WTC11 (cell line): ENCODE measurements around the gene CTDSP2. TPM values are rescaled to one million over a fixed set of nuclear protein-coding genes. Genes with fewer than 3 reads are reported as not detected.

Experiments used
- ATAC-seq: fragments of 200-7000 bp; cut with Tn5 transposase; 2 replicates; pipeline ENCODE4 v1.10.0; 2021; ENCODE audit warnings: mild to moderate bottlenecking, moderate library complexity
- CTCF ChIA-PET: fragments of 300-600 bp; sonication (Branson Sonifier 250); formaldehyde crosslinking; loops from one replicate; lab custom pipeline; 2021; ENCODE audit warnings: antibody characterized with exemption; lab: Charles Lee
- POLR2A ChIA-PET: fragments of 350-600 bp; sonication (Branson Sonifier 250); formaldehyde crosslinking; loops from one replicate; lab custom pipeline; 2021; ENCODE audit warnings: antibody characterized with exemption; lab: Charles Lee
- DNase-seq: peaks from one replicate; pipeline ENCODE4 v3.0.0; 2021; ENCODE audit warnings: low spot score
- H3K27ac Mint-ChIP-seq: 2 replicates; pipeline ENCODE4 v1.8.0; 2021; ENCODE audit warnings: mixed read lengths
- H3K27me3 Mint-ChIP-seq: 2 replicates; pipeline ENCODE4 v1.8.0; 2021; ENCODE audit warnings: low read depth, mild to moderate bottlenecking, moderate library complexity, mixed read lengths
- H3K36me3 Mint-ChIP-seq: 2 replicates; pipeline ENCODE4 v1.8.0; 2021; ENCODE audit warnings: mixed read lengths
- H3K4me1 Mint-ChIP-seq: 2 replicates; pipeline ENCODE4 v1.8.0; 2022; ENCODE audit warnings: mixed read lengths
- H3K4me3 Mint-ChIP-seq: 2 replicates; pipeline ENCODE4 v1.8.0; 2021; ENCODE audit warnings: mild to moderate bottlenecking, moderate library complexity, mixed read lengths
- H3K9me3 Mint-ChIP-seq: 2 replicates; pipeline ENCODE4 v1.8.0; 2021; ENCODE audit warnings: mixed read lengths
- CBFB ChIP-seq: sonication (generic); formaldehyde crosslinking; IDR thresholded peaks from 2 replicates; pipeline ENCODE4 v1.8.1; 2022; ENCODE audit warnings: mild to moderate bottlenecking, low read depth, missing genetic modification reagents
- ELF4 ChIP-seq: sonication (generic); formaldehyde crosslinking; IDR thresholded peaks from 2 replicates; pipeline ENCODE4 v1.8.1; 2022; ENCODE audit warnings: low read depth, mild to moderate bottlenecking, moderate library complexity, missing genetic modification reagents
- JUN ChIP-seq: sonication (generic); formaldehyde crosslinking; IDR thresholded peaks from 2 replicates; pipeline ENCODE4 v1.8.0; 2023; ENCODE audit warnings: mild to moderate bottlenecking, missing genetic modification reagents
- NR3C1 ChIP-seq: sonication (generic); formaldehyde crosslinking; conservative IDR thresholded peaks from 2 replicates; pipeline ENCODE4 v1.8.1; 2023; ENCODE audit warnings: low read depth, mild to moderate bottlenecking, missing genetic modification reagents
- OVOL2 ChIP-seq: fragments of 250-450 bp; sonication (Bioruptor Pico); IDR thresholded peaks from 2 replicates; pipeline ENCODE4 v1.9.0; 2021; ENCODE audit warnings: mild to moderate bottlenecking, borderline replicate concordance
- PRRX2 ChIP-seq: fragments of 250-450 bp; sonication (Bioruptor Pico); IDR thresholded peaks from 2 replicates; pipeline ENCODE4 v1.8.0; 2021; ENCODE audit warnings: mild to moderate bottlenecking
- SMAD4 ChIP-seq: sonication (generic); formaldehyde crosslinking; IDR thresholded peaks from 2 replicates; pipeline ENCODE4 v1.8.0; 2022; ENCODE audit warnings: mild to moderate bottlenecking, missing genetic modification reagents
- SOX15 ChIP-seq: fragments of 250-450 bp; sonication (Bioruptor Pico); IDR thresholded peaks from 2 replicates; pipeline ENCODE4 v1.9.0; 2021; ENCODE audit warnings: mild to moderate bottlenecking
- TP53 ChIP-seq: sonication (generic); formaldehyde crosslinking; IDR thresholded peaks from 2 replicates; pipeline ENCODE4 v1.8.1; 2023; ENCODE audit warnings: mild to moderate bottlenecking, missing genetic modification reagents
- ZNF232 ChIP-seq: sonication (generic); formaldehyde crosslinking; IDR thresholded peaks from 2 replicates; pipeline ENCODE4 v1.8.0; 2022; ENCODE audit warnings: mild to moderate bottlenecking, missing genetic modification reagents
- ZNF317 ChIP-seq: sonication (generic); formaldehyde crosslinking; IDR thresholded peaks from 2 replicates; pipeline ENCODE4 v1.8.1; 2023; ENCODE audit warnings: low read depth, mild to moderate bottlenecking, moderate library complexity, missing genetic modification reagents, borderline replicate concordance
- ZNF416 ChIP-seq: fragments of 250-450 bp; sonication (Bioruptor Pico); IDR thresholded peaks from 2 replicates; pipeline ENCODE4 v1.9.0; 2021; ENCODE audit warnings: mild to moderate bottlenecking, inconsistent platforms
- total RNA-seq: library from RNA; stranded (reverse); gene quantifications from 3 replicates; pipeline ENCODE4 v1.2.3, GENCODE V29; 2021
- TF ChIP-seq, protein P1 (sequence below): sonication (generic); formaldehyde crosslinking; IDR thresholded peaks from 2 replicates; pipeline ENCODE4 v1.8.1; 2022; ENCODE audit warnings: low read depth, mild to moderate bottlenecking, moderate library complexity, missing genetic modification reagents, borderline replicate concordance
- TF ChIP-seq, protein P2 (sequence below): sonication (generic); formaldehyde crosslinking; IDR thresholded peaks from 2 replicates; pipeline ENCODE4 v1.8.1; 2023; ENCODE audit warnings: mild to moderate bottlenecking, missing genetic modification reagents
- TF ChIP-seq, protein P3 (sequence below): sonication (generic); formaldehyde crosslinking; IDR thresholded peaks from 2 replicates; pipeline ENCODE4 v1.8.1; 2023; ENCODE audit warnings: mild to moderate bottlenecking, missing genetic modification reagents
- TF ChIP-seq, protein P4 (sequence below): sonication (generic); formaldehyde crosslinking; IDR thresholded peaks from 2 replicates; pipeline ENCODE4 v1.8.1; 2023; ENCODE audit warnings: mild to moderate bottlenecking, missing genetic modification reagents, moderate library complexity
- TF ChIP-seq, protein P5 (sequence below): sonication (generic); formaldehyde crosslinking; IDR thresholded peaks from 2 replicates; pipeline ENCODE4 v1.8.0; 2022; ENCODE audit warnings: missing genetic modification reagents

CTDSP2 gene
- total RNA-seq, 1 experiment from 2014 or later = 122 TPM

DNA sequence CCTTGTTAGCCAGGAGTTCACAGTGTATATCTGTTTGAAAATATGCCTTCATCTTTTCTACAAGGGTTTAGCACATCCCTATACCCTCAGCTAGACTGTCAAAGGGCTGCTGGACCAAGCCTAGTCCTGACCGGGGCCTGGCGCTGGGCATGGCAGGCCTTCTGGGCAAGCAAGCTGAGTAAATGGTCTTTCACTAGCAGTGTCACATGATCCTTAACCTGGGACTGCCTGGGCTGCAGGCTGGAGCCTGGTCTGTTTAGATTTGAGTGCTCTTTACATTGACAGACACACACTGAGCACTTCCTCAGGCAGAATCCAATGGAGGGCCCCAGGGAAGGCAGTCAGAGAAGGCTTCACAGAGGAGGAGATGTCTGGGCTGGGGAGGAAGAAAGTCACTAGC is 21.1 kb downstream of the CTDSP2 start:
- ATAC-seq = no peak

DNA sequence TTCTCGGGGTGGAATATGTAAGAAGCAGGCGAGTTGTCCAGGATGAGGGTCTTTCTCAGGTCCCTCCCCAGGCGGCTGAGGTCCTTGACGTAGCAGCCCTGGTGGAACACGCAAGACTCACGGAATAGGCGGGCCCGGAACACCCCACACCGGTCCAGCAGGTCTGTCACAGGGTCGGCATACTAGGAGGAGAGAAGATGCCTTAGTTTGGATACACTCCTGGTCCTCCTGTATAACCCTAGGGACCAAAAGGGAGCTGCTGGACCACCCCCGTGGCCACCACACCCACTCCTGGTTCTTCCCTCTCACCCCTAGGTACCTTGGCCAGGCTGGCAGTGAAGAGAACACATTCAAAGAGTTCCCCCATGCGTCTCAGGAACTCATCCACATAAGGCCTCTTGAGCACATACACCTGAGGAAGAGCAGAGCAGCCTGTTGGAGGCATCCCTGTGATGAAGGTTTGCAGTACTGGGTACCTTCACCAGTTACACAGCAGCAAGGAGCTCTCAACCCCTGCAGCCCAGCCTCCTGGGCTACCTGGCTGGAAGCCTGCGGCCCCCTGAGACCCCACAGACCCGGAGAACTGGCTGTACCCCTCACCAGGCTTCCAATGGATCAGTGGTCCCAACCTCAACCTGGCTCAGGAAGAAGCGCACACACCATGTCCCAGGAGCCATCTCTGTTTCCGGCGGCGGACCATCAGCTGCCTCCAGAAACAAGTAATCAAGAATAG is 22.5 kb downstream of the CTDSP2 start:
- no peak overlapping the region for H3K27ac Mint-ChIP-seq
- TF ChIP-seq JUN (CRISPR knock-in tag) (no peak), ELF4 (CRISPR knock-in tag) (no peak), ZNF317 (no peak), NR3C1 (CRISPR knock-in tag) (no peak), ZNF416 (CRISPR knock-in tag) (no peak), TP53 (CRISPR knock-in tag) (no peak), ZNF232 (CRISPR knock-in tag) (no peak), CBFB (CRISPR knock-in tag) (no peak), SMAD4 (no peak)
- TF ChIP-seq, protein P1, sequence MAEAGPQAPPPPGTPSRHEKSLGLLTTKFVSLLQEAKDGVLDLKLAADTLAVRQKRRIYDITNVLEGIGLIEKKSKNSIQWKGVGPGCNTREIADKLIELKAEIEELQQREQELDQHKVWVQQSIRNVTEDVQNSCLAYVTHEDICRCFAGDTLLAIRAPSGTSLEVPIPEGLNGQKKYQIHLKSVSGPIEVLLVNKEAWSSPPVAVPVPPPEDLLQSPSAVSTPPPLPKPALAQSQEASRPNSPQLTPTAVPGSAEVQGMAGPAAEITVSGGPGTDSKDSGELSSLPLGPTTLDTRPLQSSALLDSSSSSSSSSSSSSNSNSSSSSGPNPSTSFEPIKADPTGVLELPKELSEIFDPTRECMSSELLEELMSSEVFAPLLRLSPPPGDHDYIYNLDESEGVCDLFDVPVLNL (CRISPR knock-in tag) = no peak
- TF ChIP-seq, protein P2, sequence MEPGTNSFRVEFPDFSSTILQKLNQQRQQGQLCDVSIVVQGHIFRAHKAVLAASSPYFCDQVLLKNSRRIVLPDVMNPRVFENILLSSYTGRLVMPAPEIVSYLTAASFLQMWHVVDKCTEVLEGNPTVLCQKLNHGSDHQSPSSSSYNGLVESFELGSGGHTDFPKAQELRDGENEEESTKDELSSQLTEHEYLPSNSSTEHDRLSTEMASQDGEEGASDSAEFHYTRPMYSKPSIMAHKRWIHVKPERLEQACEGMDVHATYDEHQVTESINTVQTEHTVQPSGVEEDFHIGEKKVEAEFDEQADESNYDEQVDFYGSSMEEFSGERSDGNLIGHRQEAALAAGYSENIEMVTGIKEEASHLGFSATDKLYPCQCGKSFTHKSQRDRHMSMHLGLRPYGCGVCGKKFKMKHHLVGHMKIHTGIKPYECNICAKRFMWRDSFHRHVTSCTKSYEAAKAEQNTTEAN (CRISPR knock-in tag) = no peak
- TF ChIP-seq, protein P3, sequence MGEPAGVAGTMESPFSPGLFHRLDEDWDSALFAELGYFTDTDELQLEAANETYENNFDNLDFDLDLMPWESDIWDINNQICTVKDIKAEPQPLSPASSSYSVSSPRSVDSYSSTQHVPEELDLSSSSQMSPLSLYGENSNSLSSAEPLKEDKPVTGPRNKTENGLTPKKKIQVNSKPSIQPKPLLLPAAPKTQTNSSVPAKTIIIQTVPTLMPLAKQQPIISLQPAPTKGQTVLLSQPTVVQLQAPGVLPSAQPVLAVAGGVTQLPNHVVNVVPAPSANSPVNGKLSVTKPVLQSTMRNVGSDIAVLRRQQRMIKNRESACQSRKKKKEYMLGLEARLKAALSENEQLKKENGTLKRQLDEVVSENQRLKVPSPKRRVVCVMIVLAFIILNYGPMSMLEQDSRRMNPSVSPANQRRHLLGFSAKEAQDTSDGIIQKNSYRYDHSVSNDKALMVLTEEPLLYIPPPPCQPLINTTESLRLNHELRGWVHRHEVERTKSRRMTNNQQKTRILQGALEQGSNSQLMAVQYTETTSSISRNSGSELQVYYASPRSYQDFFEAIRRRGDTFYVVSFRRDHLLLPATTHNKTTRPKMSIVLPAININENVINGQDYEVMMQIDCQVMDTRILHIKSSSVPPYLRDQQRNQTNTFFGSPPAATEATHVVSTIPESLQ (CRISPR knock-in tag) = no peak
- H3K4me3 Mint-ChIP-seq = no peak overlapping the region
- ATAC-seq (no peak), DNase-seq (no peak)
- no peaks in the 10 kb centered on the region for H3K4me1 Mint-ChIP-seq
- POLR2A ChIA-PET = interaction anchor here (0.9 kb wide), 1 partner anchor 42 kb away, joined by 3 read pairs; no protein-coding TSS in a partner anchor
- CTCF ChIA-PET = interaction anchor here (3.5 kb wide), 1 partner anchor 9 kb away, joined by 14 read pairs; no protein-coding TSS in a partner anchor
- H3K27me3 Mint-ChIP-seq = no peaks in the 10 kb centered on the region
- H3K36me3 Mint-ChIP-seq = peaks cover 65% of the 10 kb centered on the region
- no peaks in the 10 kb centered on the region for H3K9me3 Mint-ChIP-seq

More for the DNA sequence above, 21.1 kb downstream of the CTDSP2 start:
- no peak for DNase-seq
- Mint-ChIP-seq H3K4me1 (peaks cover 2% of the 10 kb centered on the region; the same call in 1 of the 2 replicates), H3K9me3 (no peaks in the 10 kb centered on the region), H3K4me3 (no peak overlapping the region), H3K36me3 (peaks cover 65% of the 10 kb centered on the region), H3K27ac (no peak overlapping the region), H3K27me3 (no peaks in the 10 kb centered on the region)
- CTCF ChIA-PET = interaction anchor here (1.2 to 3.5 kb wide), 2 partner anchors 10 to 23 kb away, joined by 3 to 14 read pairs; no protein-coding TSS in a partner anchor
- TF ChIP-seq OVOL2 (no peak), PRRX2 (CRISPR knock-in tag) (no peak), SOX15 (CRISPR knock-in tag) (no peak), TP53 (CRISPR knock-in tag) (no peak)
- TF ChIP-seq, protein P4, sequence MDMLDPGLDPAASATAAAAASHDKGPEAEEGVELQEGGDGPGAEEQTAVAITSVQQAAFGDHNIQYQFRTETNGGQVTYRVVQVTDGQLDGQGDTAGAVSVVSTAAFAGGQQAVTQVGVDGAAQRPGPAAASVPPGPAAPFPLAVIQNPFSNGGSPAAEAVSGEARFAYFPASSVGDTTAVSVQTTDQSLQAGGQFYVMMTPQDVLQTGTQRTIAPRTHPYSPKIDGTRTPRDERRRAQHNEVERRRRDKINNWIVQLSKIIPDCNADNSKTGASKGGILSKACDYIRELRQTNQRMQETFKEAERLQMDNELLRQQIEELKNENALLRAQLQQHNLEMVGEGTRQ (CRISPR knock-in tag) = no peak
- TF ChIP-seq, protein P5, sequence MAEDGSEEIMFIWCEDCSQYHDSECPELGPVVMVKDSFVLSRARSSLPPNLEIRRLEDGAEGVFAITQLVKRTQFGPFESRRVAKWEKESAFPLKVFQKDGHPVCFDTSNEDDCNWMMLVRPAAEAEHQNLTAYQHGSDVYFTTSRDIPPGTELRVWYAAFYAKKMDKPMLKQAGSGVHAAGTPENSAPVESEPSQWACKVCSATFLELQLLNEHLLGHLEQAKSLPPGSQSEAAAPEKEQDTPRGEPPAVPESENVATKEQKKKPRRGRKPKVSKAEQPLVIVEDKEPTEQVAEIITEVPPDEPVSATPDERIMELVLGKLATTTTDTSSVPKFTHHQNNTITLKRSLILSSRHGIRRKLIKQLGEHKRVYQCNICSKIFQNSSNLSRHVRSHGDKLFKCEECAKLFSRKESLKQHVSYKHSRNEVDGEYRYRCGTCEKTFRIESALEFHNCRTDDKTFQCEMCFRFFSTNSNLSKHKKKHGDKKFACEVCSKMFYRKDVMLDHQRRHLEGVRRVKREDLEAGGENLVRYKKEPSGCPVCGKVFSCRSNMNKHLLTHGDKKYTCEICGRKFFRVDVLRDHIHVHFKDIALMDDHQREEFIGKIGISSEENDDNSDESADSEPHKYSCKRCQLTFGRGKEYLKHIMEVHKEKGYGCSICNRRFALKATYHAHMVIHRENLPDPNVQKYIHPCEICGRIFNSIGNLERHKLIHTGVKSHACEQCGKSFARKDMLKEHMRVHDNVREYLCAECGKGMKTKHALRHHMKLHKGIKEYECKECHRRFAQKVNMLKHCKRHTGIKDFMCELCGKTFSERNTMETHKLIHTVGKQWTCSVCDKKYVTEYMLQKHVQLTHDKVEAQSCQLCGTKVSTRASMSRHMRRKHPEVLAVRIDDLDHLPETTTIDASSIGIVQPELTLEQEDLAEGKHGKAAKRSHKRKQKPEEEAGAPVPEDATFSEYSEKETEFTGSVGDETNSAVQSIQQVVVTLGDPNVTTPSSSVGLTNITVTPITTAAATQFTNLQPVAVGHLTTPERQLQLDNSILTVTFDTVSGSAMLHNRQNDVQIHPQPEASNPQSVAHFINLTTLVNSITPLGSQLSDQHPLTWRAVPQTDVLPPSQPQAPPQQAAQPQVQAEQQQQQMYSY (CRISPR knock-in tag) = no peak
- POLR2A ChIA-PET = interaction anchor here (0.9 kb wide), 1 partner anchor 40 kb away, joined by 3 read pairs; no protein-coding TSS in a partner anchor
